ENCODE measurements around the gene FHOD1. TPM values are rescaled to one million over a fixed set of nuclear protein-coding genes. Genes with fewer than 3 reads are reported as not detected.

Gene FHOD1
- total and polyA plus RNA-seq, 2 experiments from 2014 or later, result 10.0 to 17.2 TPM

GRCh38 chr16:67249178-67250044 lies 2.1 kb upstream of the FHOD1 start:
- Histone ChIP-seq H3K27ac (no peak overlapping the region), H3K9me2 (replicated peaks; ENCODE audit: insufficient read depth) (no peaks in the 10 kb centered on the region), H3K36me3 (replicated peaks; ENCODE audit: insufficient read depth, low read depth) (no peaks in the 10 kb centered on the region), H3K4me2 (peak overlapping the region; percentile 99), H2AFZ (peak overlapping the region; percentile 56), H3K79me2 (peaks cover 4% of the 10 kb centered on the region), H3K4me1 (ENCODE audit: insufficient read depth) (peaks cover 26% of the 10 kb centered on the region), H3K9me3 (ENCODE audit: low read depth) (no peaks in the 10 kb centered on the region), H4K20me1 (ENCODE audit: insufficient read depth, poor library complexity, severe bottlenecking) (no peaks in the 10 kb centered on the region), H3K4me3 (peak overlapping the region; percentile 70), H3K27me3 (peaks cover 28% of the 10 kb centered on the region)
- DNase-seq (ENCODE audit: low spot score), result no peak
- TF ChIP-seq EZH2phosphoT487 (IDR thresholded peaks at IDR 0.05; ENCODE audit: low read depth, severe bottlenecking, unreplicated experiment) (no peak), CTCF (IDR thresholded peaks at IDR 0.05; ENCODE audit: poor library complexity) (no peak), EZH2 (IDR thresholded peaks at IDR 0.05; ENCODE audit: borderline replicate concordance) (no peak)
- 19% methylated on average over 22 of the region's 22 CpGs for WGBS (ENCODE audit: low lambda C conversion rate, missing lambda C conversion rate)

- H3K36me3 ChIP-seq (replicated peaks; ENCODE audit: insufficient read depth, low read depth), result no peaks in the 10 kb centered on the region
- peak within 1 kb of the TSS; percentile 70 for H3K4me3 ChIP-seq
- H3K4me2 ChIP-seq, result peak within 1 kb of the TSS; percentile 99
- no peak within 1 kb of the TSS for H3K27ac ChIP-seq
- H3K4me1 ChIP-seq (ENCODE audit: insufficient read depth), result peaks cover 26% of the 10 kb centered on the region
- peaks cover 28% of the 10 kb centered on the region for H3K27me3 ChIP-seq
- WGBS (ENCODE audit: low lambda C conversion rate, missing lambda C conversion rate), result 2% methylated on average over 14 of the region's 75 CpGs
- H3K9me3 ChIP-seq (ENCODE audit: low read depth), result no peaks in the 10 kb centered on the region
- H2AFZ ChIP-seq, result peak within 1 kb of the TSS; percentile 56
- DNase-seq (ENCODE audit: low spot score), result peak; percentile 40
- no peaks in the 10 kb centered on the region for H4K20me1 ChIP-seq (ENCODE audit: insufficient read depth, poor library complexity, severe bottlenecking)
- no peaks in the 10 kb centered on the region for H3K9me2 ChIP-seq (replicated peaks; ENCODE audit: insufficient read depth)
- H3K79me2 ChIP-seq, result peaks cover 7% of the 10 kb centered on the region
- no peak for TF ChIP-seq EZH2phosphoT487 (IDR thresholded peaks at IDR 0.05; ENCODE audit: low read depth, severe bottlenecking, unreplicated experiment)
- TF ChIP-seq CTCF (IDR thresholded peaks at IDR 0.05; ENCODE audit: poor library complexity), result peak; percentile 11
These were observed 1.3 kb upstream of the FHOD1 start, which contains the start of gene SLC9A5 for GRCh38 chr16:67248401-67249177. Gene SLC9A5 (plus strand): TSS chr16:67248979. CDS start chr16:67249015, 36 bp downstream.

- DNase-seq (ENCODE audit: low spot score), result no peak
- peaks cover 9% of the 10 kb centered on the region for H3K79me2 ChIP-seq
- H3K9me2 ChIP-seq (replicated peaks; ENCODE audit: insufficient read depth), result no peaks in the 10 kb centered on the region
- peaks cover 28% of the 10 kb centered on the region for H3K27me3 ChIP-seq
- WGBS (ENCODE audit: low lambda C conversion rate, missing lambda C conversion rate), result 17% methylated on average over 7 of the region's 7 CpGs
- H4K20me1 ChIP-seq (ENCODE audit: insufficient read depth, poor library complexity, severe bottlenecking), result no peaks in the 10 kb centered on the region
- H3K9me3 ChIP-seq (ENCODE audit: low read depth), result no peaks in the 10 kb centered on the region
- H3K27ac ChIP-seq, result no peak overlapping the region
- peaks cover 26% of the 10 kb centered on the region for H3K4me1 ChIP-seq (ENCODE audit: insufficient read depth)
- H2AFZ ChIP-seq, result peak overlapping the region; percentile 56
- no peaks in the 10 kb centered on the region for H3K36me3 ChIP-seq (replicated peaks; ENCODE audit: insufficient read depth, low read depth)
- no peak for TF ChIP-seq CTCF (IDR thresholded peaks at IDR 0.05; ENCODE audit: poor library complexity)
- no peak for TF ChIP-seq EZH2phosphoT487 (IDR thresholded peaks at IDR 0.05; ENCODE audit: low read depth, severe bottlenecking, unreplicated experiment)
- no peak for TF ChIP-seq EZH2 (IDR thresholded peaks at IDR 0.05; ENCODE audit: borderline replicate concordance)
- peak overlapping the region; percentile 70 for H3K4me3 ChIP-seq
- H3K4me2 ChIP-seq, result peak overlapping the region; percentile 99
These were observed 756 bp upstream of the FHOD1 start for GRCh38 chr16:67248073-67248400.
